HEK293 (cell line): ENCODE data around the gene NUP62.

Source experiments
- CTCF ChIA-PET: fragments of 350-600 bp; formaldehyde crosslinking; extraction: SDS; loops from one replicate; lab custom pipeline; 2021; ENCODE audit warnings: antibody characterized with exemption; lab: Yijun Ruan, JAX
- POLR2A ChIA-PET: fragments of 300-600 bp; formaldehyde crosslinking; extraction: SDS; loops from one replicate; lab custom pipeline; 2020; ENCODE audit warnings: antibody characterized with exemption, inconsistent platforms; lab: Yijun Ruan, JAX
- H3K27ac ChIP-seq: fragments of 200-500 bp; sonication (Bioruptor generic); 2 replicates; pipeline ENCODE4 v1.5.1; 2014; ENCODE audit warnings: low read depth, low read length, control low read depth, inconsistent platforms; ENCODE audit errors: extremely low read depth
- H3K36me3 ChIP-seq, 2 experiments: fragments of 200-500 bp in 1 of 2; sonication (Bioruptor generic) in 1 of 2; 1 replicate in 1 of 2; 2 replicates in 1 of 2; pipeline ENCODE4 v1.5.1; 2014 to 2017; ENCODE audit warnings: inconsistent platforms in 2 of 2, low read length in 2 of 2; ENCODE audit not compliant: control insufficient read depth in 2 of 2, insufficient read depth in 1 of 2
- H3K4me1 ChIP-seq: fragments of 200-500 bp; sonication (Bioruptor generic); 2 replicates; pipeline ENCODE4 v1.5.1; 2014; ENCODE audit warnings: mild to moderate bottlenecking, low read length, inconsistent platforms; ENCODE audit not compliant: control insufficient read depth, insufficient read depth
- H3K4me3 ChIP-seq: 2 replicates; pipeline ENCODE4 v1.5.1; 2011; ENCODE audit warnings: low read depth, mild to moderate bottlenecking, control low read depth, low read length, moderate library complexity
- H3K9me3 ChIP-seq: fragments of 200-500 bp; sonication (Bioruptor generic); 2 replicates; pipeline ENCODE4 v1.5.1; 2014; ENCODE audit warnings: low read depth, low read length, inconsistent platforms; ENCODE audit not compliant: control insufficient read depth, insufficient read depth
- EGR2 ChIP-seq: fragments of 450-650 bp; formaldehyde crosslinking; IDR thresholded peaks from 2 replicates; pipeline ENCODE4 v1.5.1; 2016; ENCODE audit warnings: low read depth, missing biosample characterization, missing genetic modification characterization
- GLI4 ChIP-seq: fragments of 450-650 bp; formaldehyde crosslinking; IDR thresholded peaks from 2 replicates; pipeline ENCODE4 v1.5.1; 2016; ENCODE audit warnings: missing biosample characterization, missing genetic modification characterization
- GLIS2 ChIP-seq: fragments of 450-650 bp; formaldehyde crosslinking; IDR thresholded peaks from 2 replicates; pipeline ENCODE4 v1.5.1; 2016; ENCODE audit warnings: missing biosample characterization, missing genetic modification characterization
- KLF1 ChIP-seq: fragments of 450-650 bp; formaldehyde crosslinking; IDR thresholded peaks from 2 replicates; pipeline ENCODE4 v1.5.1; 2016; ENCODE audit warnings: missing biosample characterization, missing genetic modification characterization
- KLF10 ChIP-seq: fragments of 450-650 bp; IDR thresholded peaks from 2 replicates; pipeline ENCODE4 v1.5.1; 2018; ENCODE audit warnings: missing biosample characterization, mild to moderate bottlenecking, missing genetic modification characterization
- KLF16 ChIP-seq: fragments of 450-650 bp; formaldehyde crosslinking; IDR thresholded peaks from 2 replicates; pipeline ENCODE4 v1.5.1; 2017; ENCODE audit warnings: missing biosample characterization, missing genetic modification characterization
- KLF9 ChIP-seq: fragments of 450-650 bp; formaldehyde crosslinking; IDR thresholded peaks from 2 replicates; pipeline ENCODE4 v1.5.1; 2016; ENCODE audit warnings: missing biosample characterization, missing genetic modification characterization, low read depth
- MZF1 ChIP-seq: fragments of 450-650 bp; formaldehyde crosslinking; IDR thresholded peaks from 2 replicates; pipeline ENCODE4 v1.5.1; 2017; ENCODE audit warnings: missing biosample characterization, missing genetic modification characterization, borderline replicate concordance
- SCRT1 ChIP-seq: fragments of 450-650 bp; formaldehyde crosslinking; IDR thresholded peaks from 2 replicates; pipeline ENCODE4 v1.5.1; 2016; ENCODE audit warnings: missing biosample characterization, missing genetic modification characterization, borderline replicate concordance
- SP3 ChIP-seq: fragments of 450-650 bp; formaldehyde crosslinking; IDR thresholded peaks from 2 replicates; pipeline ENCODE4 v1.5.1; 2016; ENCODE audit warnings: missing biosample characterization, missing genetic modification characterization
- ZBTB20 ChIP-seq: fragments of 450-650 bp; formaldehyde crosslinking; IDR thresholded peaks from 2 replicates; pipeline ENCODE4 v1.5.1; 2016; ENCODE audit warnings: missing biosample characterization, missing genetic modification characterization
- ZEB2 ChIP-seq: fragments of 450-650 bp; formaldehyde crosslinking; IDR thresholded peaks from 2 replicates; pipeline ENCODE4 v1.5.1; 2016; ENCODE audit warnings: missing biosample characterization, missing genetic modification characterization
- ZFP3 ChIP-seq: fragments of 450-650 bp; formaldehyde crosslinking; IDR thresholded peaks from 2 replicates; pipeline ENCODE4 v1.5.1; 2016; ENCODE audit warnings: low read depth, missing biosample characterization, missing genetic modification characterization
- ZFP37 ChIP-seq: fragments of 450-650 bp; formaldehyde crosslinking; IDR thresholded peaks from 2 replicates; pipeline ENCODE4 v1.5.1; 2016; ENCODE audit warnings: missing biosample characterization, missing genetic modification characterization
- ZNF10 ChIP-seq: fragments of 450-650 bp; formaldehyde crosslinking; IDR thresholded peaks from 2 replicates; pipeline ENCODE4 v1.5.1; 2017; ENCODE audit warnings: missing biosample characterization, missing genetic modification characterization
- ZNF114 ChIP-seq: fragments of 450-650 bp; formaldehyde crosslinking; IDR thresholded peaks from 2 replicates; pipeline ENCODE4 v1.5.0; 2017; ENCODE audit warnings: missing biosample characterization, missing genetic modification characterization
- ZNF140 ChIP-seq: fragments of 450-650 bp; formaldehyde crosslinking; IDR thresholded peaks from 2 replicates; pipeline ENCODE4 v1.5.1; 2016; ENCODE audit warnings: missing biosample characterization, missing genetic modification characterization
- ZNF16 ChIP-seq: fragments of 450-650 bp; formaldehyde crosslinking; IDR thresholded peaks from 2 replicates; pipeline ENCODE4 v1.5.1; 2016; ENCODE audit warnings: low read depth, missing biosample characterization, missing genetic modification characterization
- ZNF169 ChIP-seq: fragments of 450-650 bp; formaldehyde crosslinking; IDR thresholded peaks from 2 replicates; pipeline ENCODE4 v1.5.1; 2016; ENCODE audit warnings: missing biosample characterization, missing genetic modification characterization
- ZNF214 ChIP-seq: fragments of 450-650 bp; formaldehyde crosslinking; IDR thresholded peaks from 2 replicates; pipeline ENCODE4 v1.5.1; 2017; ENCODE audit warnings: missing biosample characterization, mild to moderate bottlenecking, missing genetic modification characterization, borderline replicate concordance
- ZNF239 ChIP-seq: fragments of 450-650 bp; formaldehyde crosslinking; IDR thresholded peaks from 2 replicates; pipeline ENCODE4 v1.5.1; 2016; ENCODE audit warnings: missing biosample characterization, missing genetic modification characterization
- ZNF302 ChIP-seq: fragments of 450-650 bp; formaldehyde crosslinking; IDR thresholded peaks from 2 replicates; pipeline ENCODE4 v1.5.1; 2016; ENCODE audit warnings: missing biosample characterization, missing genetic modification characterization, low read depth
- ZNF391 ChIP-seq: fragments of 450-650 bp; formaldehyde crosslinking; IDR thresholded peaks from 2 replicates; pipeline ENCODE4 v1.5.1; 2016; ENCODE audit warnings: low read depth, missing biosample characterization, missing genetic modification characterization, borderline replicate concordance
- ZNF571 ChIP-seq: fragments of 450-650 bp; formaldehyde crosslinking; IDR thresholded peaks from 2 replicates; pipeline ENCODE4 v1.5.0; 2017; ENCODE audit warnings: missing biosample characterization, missing genetic modification characterization
- ZNF658 ChIP-seq: fragments of 450-650 bp; formaldehyde crosslinking; IDR thresholded peaks from 2 replicates; pipeline ENCODE4; 2016; ENCODE audit warnings: missing biosample characterization, missing genetic modification characterization
- ZNF777 ChIP-seq: fragments of 450-650 bp; formaldehyde crosslinking; IDR thresholded peaks from 2 replicates; pipeline ENCODE4 v1.5.1; 2017; ENCODE audit warnings: missing biosample characterization, missing genetic modification characterization, borderline replicate concordance
- ZNF785 ChIP-seq: fragments of 450-650 bp; formaldehyde crosslinking; IDR thresholded peaks from 2 replicates; pipeline ENCODE4 v1.5.1; 2016; ENCODE audit warnings: missing biosample characterization, missing genetic modification characterization
- TF ChIP-seq, protein P1 (sequence below): fragments of 450-650 bp; formaldehyde crosslinking; IDR thresholded peaks from 2 replicates; pipeline ENCODE4 v1.5.1; 2016; ENCODE audit warnings: missing biosample characterization, missing genetic modification characterization, borderline replicate concordance
- TF ChIP-seq, protein P2 (sequence below): fragments of 450-650 bp; formaldehyde crosslinking; IDR thresholded peaks from 2 replicates; pipeline ENCODE4 v1.5.1; 2016; ENCODE audit warnings: missing biosample characterization, missing genetic modification characterization
- TF ChIP-seq, protein P3 (sequence below): fragments of 450-650 bp; formaldehyde crosslinking; IDR thresholded peaks from 2 replicates; pipeline ENCODE4 v1.5.1; 2016; ENCODE audit warnings: missing biosample characterization, missing genetic modification characterization

NUP62 gene

GRCh38 chr19:49929121-49929610 is at the start of gene NUP62, which contains the start of gene ATF5 (continued):
- TF ChIP-seq ZNF785 (tag by site-specific recombination) (peak; percentile 88; the same call in 1 of the 2 replicates), ZFP3 (no peak), KLF9 (peak; percentile 55; the same call in 1 of the 2 replicates), ZNF658 (tag by site-specific recombination) (no peak), MZF1 (tag by site-specific recombination) (peak; percentile 68), ZNF114 (tag by site-specific recombination) (no peak), ZBTB20 (peak; percentile 82; the same call in 1 of the 2 replicates), SCRT1 (tag by site-specific recombination) (0 out of 2 replicates have a peak, but pooled peaks have one; percentile 8), ZNF10 (tag by site-specific recombination) (no peak), ZNF302 (tag by site-specific recombination) (peak; percentile 16; the same call in 1 of the 2 replicates), GLI4 (tag by site-specific recombination) (peak; percentile 94), ZNF391 (tag by site-specific recombination) (peak; percentile 66), ZEB2 (tag by site-specific recombination) (peak; percentile 76), SP3 (tag by site-specific recombination) (peak; percentile 82), ZFP37 (peak; percentile 98), ZNF16 (no peak), ZNF169 (tag by site-specific recombination) (no peak; the same call in 1 of the 2 replicates), ZNF777 (tag by site-specific recombination) (0 out of 2 replicates have a peak, but pooled peaks have one; percentile 55), ZNF140 (tag by site-specific recombination) (no peak), GLIS2 (tag by site-specific recombination) (peak; percentile 90), KLF16 (tag by site-specific recombination) (peak; percentile 98), KLF1 (tag by site-specific recombination) (peak; percentile 81), ZNF239 (tag by site-specific recombination) (no peak)
- TF ChIP-seq, protein P1, sequence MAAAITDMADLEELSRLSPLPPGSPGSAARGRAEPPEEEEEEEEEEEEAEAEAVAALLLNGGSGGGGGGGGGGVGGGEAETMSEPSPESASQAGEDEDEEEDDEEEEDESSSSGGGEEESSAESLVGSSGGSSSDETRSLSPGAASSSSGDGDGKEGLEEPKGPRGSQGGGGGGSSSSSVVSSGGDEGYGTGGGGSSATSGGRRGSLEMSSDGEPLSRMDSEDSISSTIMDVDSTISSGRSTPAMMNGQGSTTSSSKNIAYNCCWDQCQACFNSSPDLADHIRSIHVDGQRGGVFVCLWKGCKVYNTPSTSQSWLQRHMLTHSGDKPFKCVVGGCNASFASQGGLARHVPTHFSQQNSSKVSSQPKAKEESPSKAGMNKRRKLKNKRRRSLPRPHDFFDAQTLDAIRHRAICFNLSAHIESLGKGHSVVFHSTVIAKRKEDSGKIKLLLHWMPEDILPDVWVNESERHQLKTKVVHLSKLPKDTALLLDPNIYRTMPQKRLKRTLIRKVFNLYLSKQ (tag by site-specific recombination), result no peak
- TF ChIP-seq, protein P2, sequence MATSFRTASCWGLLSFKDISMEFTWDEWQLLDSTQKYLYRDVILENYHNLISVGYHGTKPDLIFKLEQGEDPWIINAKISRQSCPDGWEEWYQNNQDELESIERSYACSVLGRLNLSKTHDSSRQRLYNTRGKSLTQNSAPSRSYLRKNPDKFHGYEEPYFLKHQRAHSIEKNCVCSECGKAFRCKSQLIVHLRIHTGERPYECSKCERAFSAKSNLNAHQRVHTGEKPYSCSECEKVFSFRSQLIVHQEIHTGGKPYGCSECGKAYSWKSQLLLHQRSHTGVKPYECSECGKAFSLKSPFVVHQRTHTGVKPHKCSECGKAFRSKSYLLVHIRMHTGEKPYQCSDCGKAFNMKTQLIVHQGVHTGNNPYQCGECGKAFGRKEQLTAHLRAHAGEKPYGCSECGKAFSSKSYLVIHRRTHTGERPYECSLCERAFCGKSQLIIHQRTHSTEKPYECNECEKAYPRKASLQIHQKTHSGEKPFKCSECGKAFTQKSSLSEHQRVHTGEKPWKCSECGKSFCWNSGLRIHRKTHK (tag by site-specific recombination), result no peak

GRCh38 chr19:49978324-49978723 is 49.0 kb upstream of the NUP62 start:
- POLR2A ChIA-PET, result no interaction called here
- no peak overlapping the region for H3K27ac ChIP-seq
- H3K9me3 ChIP-seq, result no peaks in the 10 kb centered on the region
- no peaks in the 10 kb centered on the region for H3K4me1 ChIP-seq
- CTCF ChIA-PET, result interaction anchor here (2.8 kb wide), 1 partner anchor 41 kb away, joined by 18 read pairs; no protein-coding TSS in a partner anchor
- peaks cover 0 to 24% of the 10 kb centered on the region in 2 experiments; a peak in 2 of 3 replicates for H3K36me3 ChIP-seq
- H3K4me3 ChIP-seq, result no peak overlapping the region
- TF ChIP-seq SCRT1 (tag by site-specific recombination), result no peak
- TF ChIP-seq EGR2, result no peak
- TF ChIP-seq, protein P3, sequence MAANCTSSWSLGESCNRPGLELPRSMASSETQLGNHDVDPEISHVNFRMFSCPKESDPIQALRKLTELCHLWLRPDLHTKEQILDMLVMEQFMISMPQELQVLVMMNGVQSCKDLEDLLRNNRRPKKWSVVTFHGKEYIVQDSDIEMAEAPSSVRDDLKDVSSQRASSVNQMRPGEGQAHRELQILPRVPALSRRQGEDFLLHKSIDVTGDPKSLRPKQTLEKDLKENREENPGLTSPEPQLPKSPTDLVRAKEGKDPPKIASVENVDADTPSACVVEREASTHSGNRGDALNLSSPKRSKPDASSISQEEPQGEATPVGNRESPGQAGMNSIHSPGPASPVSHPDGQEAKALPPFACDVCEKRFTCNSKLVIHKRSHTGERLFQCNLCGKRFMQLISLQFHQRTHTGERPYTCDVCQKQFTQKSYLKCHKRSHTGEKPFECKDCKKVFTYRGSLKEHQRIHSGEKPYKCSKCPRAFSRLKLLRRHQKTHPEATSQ, result no peak
- no peak for TF ChIP-seq ZNF571 (tag by site-specific recombination)
- TF ChIP-seq ZNF214 (tag by site-specific recombination), result no peak
- no peak for TF ChIP-seq ZEB2 (tag by site-specific recombination)
- TF ChIP-seq KLF10 (tag by site-specific recombination), result no peak
